ENCODE data around the gene RAB37. TPM values are rescaled to one million over a fixed set of nuclear protein-coding genes. Genes with fewer than 3 reads are reported as not detected.
A peak's percentile ranks its signal among the peaks of the same experiment; 100 is the strongest.

RAB37 gene
- total and polyA plus RNA-seq, 2 of the 13 experiments (the other 11 are each of a cell fraction or from before 2014, with no cell fraction given), result 0.91 to 3.7 TPM

- TF ChIP-seq ZNF142 (CRISPR knock-in tag; IDR thresholded peaks at IDR 0.05) (no peak), ZNF3 (CRISPR knock-in tag; IDR thresholded peaks at IDR 0.05) (no peak), ZBTB37 (CRISPR knock-in tag; IDR thresholded peaks at IDR 0.05) (no peak), NRL (CRISPR knock-in tag; IDR thresholded peaks at IDR 0.05; ENCODE audit: borderline replicate concordance) (no peak), KIAA2018 (CRISPR knock-in tag; IDR thresholded peaks at IDR 0.05; ENCODE audit: borderline replicate concordance) (no peak), RFX3 (CRISPR knock-in tag; IDR thresholded peaks at IDR 0.05) (no peak), ZFX (CRISPR knock-in tag; IDR thresholded peaks at IDR 0.05; ENCODE audit: low read depth) (peak; percentile 60; the same call in 1 of the 2 replicates), EEA1 (CRISPR knock-in tag; IDR thresholded peaks at IDR 0.05; ENCODE audit: borderline replicate concordance) (0 out of 2 replicates have a peak, but pooled peaks have one; percentile 61), SUZ12 (IDR thresholded peaks at IDR 0.05; ENCODE audit: low read depth, low read length) (no peak)
These were observed 23.5 kb downstream of the RAB37 start (continued) for GRCh38 chr17:74760404-74761105.

Measured in HepG2 (cell line).